Peyer's patch (tissue), 4 donors: ENCODE results near the gene FARP2.

ENCODE experiments used
- POLR2A ChIP-seq, 2 donors: fragments of 450-650 bp; IDR thresholded peaks; one replicate each; pipeline ENCODE4 v1.5.1; 2017; ENCODE audit warnings: antibody characterized with exemption in 2 of 2, mild to moderate bottlenecking in 2 of 2, moderate library complexity in 2 of 2
- TF ChIP-seq, protein P1 (sequence below), 6 experiments: fragments of 450-650 bp in 4 of 6; fragments of 200-600 bp in 2 of 6; sonication (generic) in 1 of 6; IDR thresholded peaks; one replicate each; pipeline ENCODE4 v1.5.1; 2017 to 2019; ENCODE audit warnings: antibody characterized with exemption in 6 of 6, mild to moderate bottlenecking in 3 of 6, moderate library complexity in 1 of 6

DNA sequence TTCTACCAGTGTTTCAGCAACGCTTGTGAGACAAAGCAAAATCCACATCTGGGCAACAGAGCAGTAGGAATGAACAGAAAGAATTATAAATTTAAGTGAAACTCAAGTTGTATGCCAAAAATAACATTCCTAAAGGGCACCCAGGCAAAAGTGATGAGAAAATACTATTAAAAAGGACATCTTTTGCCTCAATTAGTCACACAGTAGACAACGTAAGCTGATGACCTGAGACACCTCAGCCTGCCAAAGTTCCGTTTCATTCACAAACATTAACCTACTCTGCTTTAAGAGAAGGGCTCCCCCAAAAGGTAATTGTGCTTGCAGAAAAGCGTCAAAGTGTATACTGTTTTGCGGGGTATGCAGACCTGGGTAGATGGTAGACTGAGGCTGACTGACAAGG lies 47.8 kb upstream of the FARP2 start:
- no peak for TF ChIP-seq POLR2A (IDR thresholded peaks at IDR 0.05)
- TF ChIP-seq, protein P1, sequence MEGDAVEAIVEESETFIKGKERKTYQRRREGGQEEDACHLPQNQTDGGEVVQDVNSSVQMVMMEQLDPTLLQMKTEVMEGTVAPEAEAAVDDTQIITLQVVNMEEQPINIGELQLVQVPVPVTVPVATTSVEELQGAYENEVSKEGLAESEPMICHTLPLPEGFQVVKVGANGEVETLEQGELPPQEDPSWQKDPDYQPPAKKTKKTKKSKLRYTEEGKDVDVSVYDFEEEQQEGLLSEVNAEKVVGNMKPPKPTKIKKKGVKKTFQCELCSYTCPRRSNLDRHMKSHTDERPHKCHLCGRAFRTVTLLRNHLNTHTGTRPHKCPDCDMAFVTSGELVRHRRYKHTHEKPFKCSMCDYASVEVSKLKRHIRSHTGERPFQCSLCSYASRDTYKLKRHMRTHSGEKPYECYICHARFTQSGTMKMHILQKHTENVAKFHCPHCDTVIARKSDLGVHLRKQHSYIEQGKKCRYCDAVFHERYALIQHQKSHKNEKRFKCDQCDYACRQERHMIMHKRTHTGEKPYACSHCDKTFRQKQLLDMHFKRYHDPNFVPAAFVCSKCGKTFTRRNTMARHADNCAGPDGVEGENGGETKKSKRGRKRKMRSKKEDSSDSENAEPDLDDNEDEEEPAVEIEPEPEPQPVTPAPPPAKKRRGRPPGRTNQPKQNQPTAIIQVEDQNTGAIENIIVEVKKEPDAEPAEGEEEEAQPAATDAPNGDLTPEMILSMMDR (IDR thresholded peaks at IDR 0.05): no peak
